PC-3 (cell line): Measurements from ENCODE around the gene LENG1. TPM values are rescaled to one million over a fixed set of nuclear protein-coding genes. Genes with fewer than 3 reads are reported as not detected.
"Not testable (repeated sequence)": the region's sequence is repeated elsewhere in the genome, so short reads cannot be mapped to it uniquely, and the experiment has no call there.

Experiments
- ATAC-seq: fragments of 200-7000 bp; cut with Tn5 transposase; 2 replicates; pipeline ENCODE4 v1.9.1; 2020; ENCODE audit warnings: mild to moderate bottlenecking, moderate library complexity
- BruUV-seq: library from RNA; stranded (reverse); fragments of 400-500 nt; replicated peaks from 2 replicates; lab custom pipeline; 2021; lab: Mats Ljungman, UMichigan
- CTCF ChIA-PET: fragments of 300-600 bp; sonication (Branson Sonifier 250); formaldehyde crosslinking; loops from one replicate; lab custom pipeline; 2022; ENCODE audit warnings: antibody characterized with exemption; lab: Charles Lee
- POLR2A ChIA-PET: fragments of 300-600 bp; sonication (Branson Sonifier 250); formaldehyde crosslinking; loops from one replicate; lab custom pipeline; 2022; ENCODE audit warnings: antibody characterized with exemption; ENCODE audit not compliant: unreplicated experiment; lab: Charles Lee
- DNase-seq: peaks from one replicate; pipeline ENCODE4 v3.0.0-alpha.2; 2015
- H2AFZ ChIP-seq: fragments of 300-600 bp; sonication (generic); 2 replicates; pipeline ENCODE4 v1.6.0; 2016; ENCODE audit warnings: antibody characterized with exemption, low read length
- H3F3A ChIP-seq: fragments of 300-600 bp; sonication (generic); one replicate; pipeline ENCODE4 v1.6.0; 2017; ENCODE audit warnings: antibody characterized with exemption, low read length, control low read depth, mild to moderate bottlenecking; ENCODE audit not compliant: unreplicated experiment
- H3K27ac ChIP-seq: fragments of 300-600 bp; sonication (generic); 2 replicates; pipeline ENCODE4 v1.5.1; 2016; ENCODE audit warnings: mild to moderate bottlenecking, low read length
- H3K27me3 ChIP-seq: fragments of 300-600 bp; sonication (generic); 2 replicates; pipeline ENCODE4 v1.6.1; 2016; ENCODE audit warnings: low read length, mixed read lengths
- H3K36me3 ChIP-seq: fragments of 300-600 bp; sonication (generic); 2 replicates; pipeline ENCODE4 v1.6.1; 2016; ENCODE audit warnings: low read depth, mixed run types, low read length, mixed read lengths
- H3K4me1 ChIP-seq: fragments of 300-600 bp; sonication (generic); 2 replicates; pipeline ENCODE4 v1.5.1; 2016; ENCODE audit warnings: low read length; ENCODE audit not compliant: insufficient read depth
- H3K4me2 ChIP-seq: fragments of 300-600 bp; sonication (generic); 2 replicates; pipeline ENCODE4 v1.6.0; 2016; ENCODE audit warnings: low read length
- H3K4me3 ChIP-seq: fragments of 300-600 bp; sonication (generic); 2 replicates; pipeline ENCODE4 v1.5.1; 2016; ENCODE audit warnings: mild to moderate bottlenecking, low read length, mixed read lengths
- H3K79me2 ChIP-seq: fragments of 300-600 bp; sonication (generic); 2 replicates; pipeline ENCODE4 v1.6.1; 2017; ENCODE audit warnings: low read length, mixed read lengths
- H3K9ac ChIP-seq: fragments of 300-600 bp; sonication (generic); 2 replicates; pipeline ENCODE4 v1.6.0; 2016; ENCODE audit warnings: mild to moderate bottlenecking, low read length
- H3K9me2 ChIP-seq: fragments of 300-600 bp; sonication (generic); replicated peaks from 2 replicates; pipeline ENCODE4 v1.6.1; 2016; ENCODE audit warnings: mixed run types, low read length, mixed read lengths
- H3K9me3 ChIP-seq: fragments of 300-600 bp; sonication (generic); 2 replicates; pipeline ENCODE4 v1.6.1; 2016; ENCODE audit warnings: low read length, mixed read lengths
- H4K20me1 ChIP-seq: fragments of 300-600 bp; sonication (generic); 2 replicates; pipeline ENCODE4 v1.6.1; 2016; ENCODE audit warnings: low read length, mixed read lengths
- CTCF ChIP-seq: fragments of 300-600 bp; sonication (generic); conservative IDR thresholded peaks from 2 replicates; pipeline ENCODE4 v1.5.1; 2017; ENCODE audit warnings: antibody characterized with exemption, low read depth, mild to moderate bottlenecking, low read length
- EZH2 ChIP-seq: fragments of 300-600 bp; sonication (generic); IDR thresholded peaks from one replicate; pipeline ENCODE4 v1.6.1; 2017; ENCODE audit warnings: antibody characterized with exemption, mild to moderate bottlenecking, low read length; ENCODE audit not compliant: unreplicated experiment
- intact Hi-C: fragments of 100-400 bp; cut with micrococcal nuclease; formaldehyde crosslinking; loops from 2 replicates; pipeline ENCODE4 v1.9.0; 2023
- total RNA-seq: library from RNA; depleted of rRNA; stranded (reverse); fragments of >200 nt; gene quantifications from 2 replicates; pipeline ENCODE4 v1.2.3, GENCODE V29; 2014

The LENG1 gene
- total RNA-seq, 1 experiment from 2014 or later = 13.6 TPM

- DNase-seq = peak; percentile 93
- H3K27ac ChIP-seq = peak within 1 kb of the TSS; percentile 43
Measured at GRCh38 chr19:54172471-54173358, 13.2 kb upstream of the LENG1 start, which contains the start of gene TMC4. TMC4 (minus strand) TSS chr19:54173160; CDS start chr19:54173117, 43 bp downstream.

DNA sequence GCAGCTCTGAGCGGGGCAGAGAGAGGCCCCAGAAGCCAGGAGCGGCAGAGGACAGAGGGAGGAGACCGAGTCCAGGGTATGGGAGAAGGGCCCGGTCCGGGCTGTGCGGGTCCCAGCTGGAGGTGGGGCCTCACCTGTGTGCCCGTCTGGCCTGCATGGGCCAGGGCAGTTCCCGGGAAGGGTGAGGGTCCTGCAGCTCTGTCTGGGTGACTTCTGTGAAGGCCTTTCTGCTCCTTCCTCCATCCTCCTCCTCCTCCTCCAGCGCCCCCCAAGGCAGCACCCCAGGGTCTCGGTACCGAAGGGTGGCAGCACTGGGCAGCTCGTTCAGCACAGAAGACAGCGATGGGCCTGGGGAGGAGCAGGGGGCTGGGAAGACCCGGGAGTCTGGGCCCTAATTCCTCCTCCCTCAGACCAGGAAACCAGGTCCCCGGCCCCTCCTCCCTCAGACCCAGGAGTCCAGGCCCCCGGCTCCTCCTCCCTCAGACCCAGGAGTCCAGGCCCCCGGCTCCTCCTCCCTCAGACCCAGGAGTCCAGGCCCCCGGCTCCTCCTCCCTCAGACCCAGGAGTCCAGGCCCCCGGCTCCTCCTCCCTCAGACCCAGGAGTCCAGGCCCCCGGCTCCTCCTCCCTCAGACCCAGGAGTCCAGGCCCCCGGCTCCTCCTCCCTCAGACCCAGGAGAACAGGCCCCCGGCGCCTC is 12.4 kb upstream of the LENG1 start:
- H3K9me3 ChIP-seq, BruUV-seq, H2AFZ ChIP-seq, H3K36me3 ChIP-seq, H3F3A ChIP-seq, ATAC-seq, H3K79me2 ChIP-seq, H3K27me3 ChIP-seq, H3K27ac ChIP-seq, CTCF ChIA-PET, H4K20me1 ChIP-seq, H3K9me2 ChIP-seq: not testable (repeated sequence)
- H3K9ac ChIP-seq = peak overlapping the region; percentile 3; the same call in 1 of the 2 replicates
- POLR2A ChIA-PET = interaction anchor here (0.6 kb wide), 1 partner anchor 18 kb away, joined by 3 read pairs; the partner anchor contains the start of gene MBOAT7
- peak overlapping the region; percentile 82 for H3K4me2 ChIP-seq
- peak overlapping the region; percentile 65 for H3K4me3 ChIP-seq
- H3K4me1 ChIP-seq = peaks cover 10% of the 10 kb centered on the region; the same call in 1 of the 2 replicates
- intact Hi-C loops = loop anchor here (2.0 kb wide), 1 partner anchor 17 kb away; the partner anchor contains the start of gene MBOAT7
- 0 out of 2 replicates have a peak, but pooled peaks have one; percentile 11 for TF ChIP-seq CTCF
- peak; percentile 1 for DNase-seq

More at GRCh38 chr19:54172471-54173358, 13.2 kb upstream of the LENG1 start, which contains the start of gene TMC4:
- ChIA-PET CTCF (interaction anchor here (1.0 kb wide), 2 partner anchors 16 to 17 kb away, joined by 3 to 4 read pairs; partner anchors contain the start of gene MBOAT7), POLR2A (interaction anchor here (0.5 to 1.3 kb wide), 3 partner anchors 17 to 112 kb away, joined by 3 to 19 read pairs (median 6); partner anchors contain the start of gene MBOAT7)
- H3K4me2 ChIP-seq = peak within 1 kb of the TSS; percentile 82
- peak within 1 kb of the TSS; percentile 65 for H3K4me3 ChIP-seq
- intact Hi-C loops = loop anchor here (2.0 kb wide), 1 partner anchor 16 kb away; the partner anchor contains the start of gene MBOAT7
- no peaks in the 10 kb centered on the region for H4K20me1 ChIP-seq
- peak; percentile 83 for ATAC-seq
- TF ChIP-seq EZH2 = no peak
- peak; percentile 62 for TF ChIP-seq CTCF
- H3K9ac ChIP-seq = peak within 1 kb of the TSS; percentile 65
- peaks cover 10% of the 10 kb centered on the region; the same call in 1 of the 2 replicates for H3K4me1 ChIP-seq
- no peaks in the 10 kb centered on the region for H3K9me2 ChIP-seq
- no peaks in the 10 kb centered on the region for H3K27me3 ChIP-seq
- no peaks in the 10 kb centered on the region for H3K36me3 ChIP-seq
- H3K9me3 ChIP-seq = no peaks in the 10 kb centered on the region
- no peaks in the 10 kb centered on the region for H3F3A ChIP-seq
- H2AFZ ChIP-seq = peak within 1 kb of the TSS; percentile 45
- no TSS peak for BruUV-seq
- H3K79me2 ChIP-seq = no peaks in the 10 kb centered on the region
